ENCODE results near the gene CACNA2D3. TPM values are rescaled to one million over a fixed set of nuclear protein-coding genes. Genes with fewer than 3 reads are reported as not detected.

CACNA2D3 gene
- total RNA-seq, 1 donor from 2014 or later: 17.2 TPM

GRCh38 chr3:55002416-55002930 is 880.1 kb downstream of the CACNA2D3 start:
- TF ChIP-seq CTCF (IDR thresholded peaks at IDR 0.05) (no peak), POLR2AphosphoS5 (IDR thresholded peaks at IDR 0.05; ENCODE audit: insufficient read depth in 1 of 2, low read depth in 1 of 2) (no peak), POLR2A (IDR thresholded peaks at IDR 0.05) (no peak)
- intact Hi-C loops (cut with DNase I): no loop called here
- H3K9me3 ChIP-seq: no peaks in the 10 kb centered on the region
- DNase-seq (ENCODE audit: extremely low spot score in 2 of 2): no peak
- H3K36me3 ChIP-seq: no peaks in the 10 kb centered on the region
- no peaks in the 10 kb centered on the region for H3K27me3 ChIP-seq
- H3K4me3 ChIP-seq: no peak overlapping the region
- peaks cover 13% of the 10 kb centered on the region for H3K4me1 ChIP-seq
- no peak overlapping the region for H3K27ac ChIP-seq

- no peak overlapping the region for H3K27ac ChIP-seq
- DNase-seq (ENCODE audit: extremely low spot score in 2 of 2): no peak
- no peaks in the 10 kb centered on the region for H3K9me3 ChIP-seq
- H3K4me1 ChIP-seq: no peaks in the 10 kb centered on the region
- H3K4me3 ChIP-seq: no peak overlapping the region
- TF ChIP-seq CTCF (IDR thresholded peaks at IDR 0.05): no peak
- no peak for TF ChIP-seq POLR2AphosphoS5 (IDR thresholded peaks at IDR 0.05; ENCODE audit: insufficient read depth in 1 of 2, low read depth in 1 of 2)
- no peak for TF ChIP-seq POLR2A (IDR thresholded peaks at IDR 0.05)
- intact Hi-C loops (cut with DNase I): no loop called here
- H3K36me3 ChIP-seq: no peaks in the 10 kb centered on the region
- H3K27me3 ChIP-seq: no peaks in the 10 kb centered on the region
These were observed 883.9 kb downstream of the CACNA2D3 start for GRCh38 chr3:55006244-55006676.

GRCh38 chr3:55007971-55008370 is 885.6 kb downstream of the CACNA2D3 start:
- intact Hi-C loops (cut with DNase I): no loop called here
- Histone ChIP-seq H3K36me3 (no peaks in the 10 kb centered on the region), H3K4me3 (no peak overlapping the region), H3K27ac (no peak overlapping the region), H3K9me3 (no peaks in the 10 kb centered on the region), H3K4me1 (no peaks in the 10 kb centered on the region), H3K27me3 (no peaks in the 10 kb centered on the region)
- DNase-seq (ENCODE audit: extremely low spot score in 2 of 2): no peak
- TF ChIP-seq POLR2AphosphoS5 (IDR thresholded peaks at IDR 0.05; ENCODE audit: insufficient read depth in 1 of 2, low read depth in 1 of 2) (no peak), POLR2A (IDR thresholded peaks at IDR 0.05) (no peak), CTCF (IDR thresholded peaks at IDR 0.05) (no peak)

GRCh38 chr3:55009372-55009771 is 887.0 kb downstream of the CACNA2D3 start:
- Histone ChIP-seq H3K4me3 (no peak overlapping the region), H3K27me3 (no peaks in the 10 kb centered on the region), H3K27ac (no peak overlapping the region), H3K9me3 (no peaks in the 10 kb centered on the region), H3K4me1 (no peaks in the 10 kb centered on the region), H3K36me3 (no peaks in the 10 kb centered on the region)
- no peak for DNase-seq (ENCODE audit: extremely low spot score in 2 of 2)
- no peak for TF ChIP-seq POLR2A (IDR thresholded peaks at IDR 0.05)
- TF ChIP-seq POLR2AphosphoS5 (IDR thresholded peaks at IDR 0.05; ENCODE audit: insufficient read depth in 1 of 2, low read depth in 1 of 2): no peak
- no peak for TF ChIP-seq CTCF (IDR thresholded peaks at IDR 0.05)
- intact Hi-C loops (cut with DNase I): no loop called here

- no peaks in the 10 kb centered on the region for H3K36me3 ChIP-seq
- TF ChIP-seq POLR2AphosphoS5 (IDR thresholded peaks at IDR 0.05; ENCODE audit: insufficient read depth in 1 of 2, low read depth in 1 of 2) (no peak), POLR2A (IDR thresholded peaks at IDR 0.05) (no peak)
- no peak overlapping the region for H3K27ac ChIP-seq
- H3K4me1 ChIP-seq: no peaks in the 10 kb centered on the region
- no peaks in the 10 kb centered on the region for H3K9me3 ChIP-seq
- H3K4me3 ChIP-seq: no peak overlapping the region
- no peak for DNase-seq (ENCODE audit: extremely low spot score in 2 of 2)
- intact Hi-C loops (cut with DNase I): no loop called here
- H3K27me3 ChIP-seq: no peaks in the 10 kb centered on the region
These were observed 889.7 kb downstream of the CACNA2D3 start for GRCh38 chr3:55012091-55012490.
